PC-9 (cell line): Measurements from ENCODE around the gene CXorf49B.
"Not testable (repeated sequence)": the region's sequence is repeated elsewhere in the genome, so short reads cannot be mapped to it uniquely, and the experiment has no call there.

Source experiments
- CTCF ChIP-seq: fragments of 200-600 bp; sonication (generic); conservative IDR thresholded peaks from 2 replicates; pipeline ENCODE4 v1.6.1; 2017; ENCODE audit warnings: mixed run types, antibody characterized with exemption, mild to moderate bottlenecking, moderate library complexity
- EZH2 ChIP-seq: fragments of 200-600 bp; sonication (generic); IDR thresholded peaks from 2 replicates; pipeline ENCODE4 v1.8.0; 2017; ENCODE audit warnings: antibody characterized with exemption, low read depth

DNA sequence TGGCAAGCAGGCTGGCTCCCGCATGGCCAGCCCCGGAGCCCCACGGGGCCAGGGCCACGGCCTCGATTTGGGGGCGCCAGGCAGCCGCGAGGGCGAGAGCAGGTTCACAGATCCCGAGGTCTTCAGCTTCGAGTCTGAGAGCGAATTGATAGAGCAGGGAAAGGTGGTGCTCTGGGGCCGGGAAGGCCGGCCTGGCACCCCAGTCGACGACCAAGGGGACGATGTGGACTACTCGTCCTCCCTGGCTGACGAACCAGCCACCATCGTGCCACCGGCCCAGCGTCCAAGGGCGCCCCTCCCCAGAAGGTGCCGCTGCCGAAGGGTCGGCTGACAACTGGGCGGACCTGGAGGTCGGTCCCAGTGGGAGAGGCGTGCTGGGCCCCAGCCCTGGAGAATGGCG lies 44.0 kb upstream of the CXorf49B start:
- not testable (repeated sequence) for TF ChIP-seq CTCF, EZH2
